GM18526 (cell line): ENCODE results near the gene ASCC2.

Source experiments
- POLR2A ChIP-seq: IDR thresholded peaks from 3 replicates; pipeline ENCODE4 v1.6.1; 2011; ENCODE audit not compliant: insufficient read length; ENCODE audit errors: extremely low read depth

The ASCC2 gene

GRCh38 chr22:29784451-29785361 is 53.4 kb downstream of the ASCC2 start:
- no peak for TF ChIP-seq POLR2A

- no peak for TF ChIP-seq POLR2A
These were observed 55.8 kb downstream of the ASCC2 start for GRCh38 chr22:29782061-29782845.

GRCh38 chr22:29780748-29781676 is 57.1 kb downstream of the ASCC2 start:
- no peak for TF ChIP-seq POLR2A

GRCh38 chr22:29780220-29780619 is 57.9 kb downstream of the ASCC2 start:
- no peak for TF ChIP-seq POLR2A

GRCh38 chr22:29773233-29773632 is 64.8 kb downstream of the ASCC2 start:
- no peak for TF ChIP-seq POLR2A

GRCh38 chr22:29772170-29772641 is 65.9 kb downstream of the ASCC2 start:
- TF ChIP-seq POLR2A = no peak

GRCh38 chr22:29769723-29770321 is 68.3 kb downstream of the ASCC2 start:
- no peak for TF ChIP-seq POLR2A

- no peak for TF ChIP-seq POLR2A
These were observed 69.9 kb downstream of the ASCC2 start for GRCh38 chr22:29768052-29768693.

- TF ChIP-seq POLR2A = peak; percentile 85
These were observed 70.7 kb downstream of the ASCC2 start, which contains the start of gene UQCR10 for GRCh38 chr22:29767171-29768051. UQCR10 (plus strand) TSS chr22:29767369; CDS start chr22:29767399, 30 bp downstream.

GRCh38 chr22:29766632-29767170 is 71.4 kb downstream of the ASCC2 start, which contains the start of gene ZMAT5:
ZMAT5 (minus strand) TSS chr22:29767007; CDS start chr22:29748544, 18,463 bp downstream.
- peak; percentile 73 for TF ChIP-seq POLR2A

GRCh38 chr22:29765905-29766631 is 72.0 kb downstream of the ASCC2 start:
- TF ChIP-seq POLR2A = no peak

- TF ChIP-seq POLR2A = no peak
These were observed 75.8 kb downstream of the ASCC2 start for GRCh38 chr22:29762263-29762662.
